Upper lobe of left lung (tissue), 6 donors: ENCODE results near the gene ISOC2. TPM values are rescaled to one million over a fixed set of nuclear protein-coding genes. Genes with fewer than 3 reads are reported as not detected.

Source experiments
- ATAC-seq, 2 donors: fragments of 200-7000 bp; cut with Tn5 transposase; one replicate each; pipeline ENCODE4 v1.9.1; 2022; ENCODE audit warnings: mild to moderate bottlenecking in 2 of 2, moderate library complexity in 2 of 2; ENCODE audit not compliant: low FRiP score in 2 of 2
- DNase-seq, 2 donors: peaks; one replicate each; pipeline ENCODE4 v3.0.0-alpha.2; 2019 to 2020
- H3K27ac ChIP-seq, 4 donors: fragments of 200-600 bp; sonication (generic); one replicate each; pipeline ENCODE4 v1.5.1; 2016 to 2019
- H3K27me3 ChIP-seq, 4 donors: fragments of 200-600 bp; sonication (generic); one replicate each; pipeline ENCODE4 v1.5.1; 2017 to 2019
- H3K36me3 ChIP-seq, 4 donors: fragments of 200-600 bp; sonication (generic); one replicate each; pipeline ENCODE4 v1.5.1; 2016 to 2019
- H3K4me1 ChIP-seq, 4 donors: fragments of 200-600 bp; sonication (generic); one replicate each; pipeline ENCODE4 v1.5.1; 2018 to 2019
- H3K4me3 ChIP-seq, 4 donors: fragments of 200-600 bp; sonication (generic); one replicate each; pipeline ENCODE4 v1.5.1; 2017 to 2019; ENCODE audit warnings: mild to moderate bottlenecking in 2 of 4, moderate library complexity in 1 of 4
- H3K9me3 ChIP-seq, 4 donors: fragments of 200-600 bp; sonication (generic); one replicate each; pipeline ENCODE4 v1.5.1; 2018 to 2019
- EP300 ChIP-seq, 4 donors: sonication (generic); formaldehyde crosslinking; IDR thresholded peaks; one replicate each; pipeline ENCODE4 v1.5.1; 2017; ENCODE audit warnings: antibody characterized with exemption in 4 of 4, control low read depth in 2 of 4
- POLR2A ChIP-seq, 4 donors: fragments of 450-650 bp; IDR thresholded peaks; one replicate each; pipeline ENCODE4 v1.5.1; 2016 to 2017; ENCODE audit warnings: antibody characterized with exemption in 4 of 4, mild to moderate bottlenecking in 2 of 4
- POLR2AphosphoS5 ChIP-seq, 2 donors: sonication (generic); formaldehyde crosslinking; IDR thresholded peaks; one replicate each; pipeline ENCODE4 v1.5.1; 2017; ENCODE audit warnings: antibody characterized with exemption in 2 of 2
- WGBS, 2 donors: methylation state at CpG; one replicate each; pipeline ENCODE4 v1.1.5; 2017 to 2018; 5-methylcytosine and 5-hydroxymethylcytosine counted together
- total RNA-seq, 6 donors: library from RNA; depleted of rRNA in 4 of 6; stranded (reverse); fragments of >200 nt in 4 of 6; gene quantifications; one replicate each; pipeline versions ENCODE4 v1.1.0 to v1.2.1, GENCODE V29; 2016 to 2021
- TF ChIP-seq, protein P1 (sequence below), 6 experiments: fragments of 450-650 bp in 4 of 6; fragments of 200-600 bp in 2 of 6; sonication (generic) in 2 of 6; IDR thresholded peaks; one replicate each; pipeline ENCODE4 v1.5.1; 2016 to 2019; ENCODE audit warnings: antibody characterized with exemption in 6 of 6
- donor health status: DM: no; HTN: no; CAD: no; lungs with moderate emphysema.
- donor health status: DM: no; HTN: yes; CAD: no; lungs with severe emphysema.

Gene ISOC2
- total RNA-seq, 6 donors from 2014 or later, result 4.2 to 44.8 (median 36.7) TPM

DNA sequence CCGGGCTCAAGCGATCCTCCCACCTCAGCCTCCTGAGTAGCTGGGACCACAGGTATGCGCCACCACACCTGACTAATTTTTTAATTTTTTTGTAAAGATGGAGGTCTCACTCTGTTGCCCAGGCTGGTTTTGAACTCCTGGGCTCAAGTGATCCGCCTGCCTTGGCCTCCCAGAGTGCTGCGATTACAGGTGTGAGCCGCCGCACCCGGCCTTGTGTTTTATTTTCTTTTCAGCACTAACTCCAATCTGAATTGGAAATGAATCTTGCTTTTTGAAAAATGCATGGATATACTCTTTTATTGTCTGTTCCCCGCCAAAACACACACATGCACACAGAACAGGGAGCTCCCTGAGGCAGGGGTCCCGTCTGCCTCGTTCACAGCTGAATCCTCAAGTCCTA is 1.3 kb upstream of the ISOC2 start:
- 81 to 90% methylated on average over 11 of the region's 11 CpGs for WGBS, 2 donors
- no peaks in the 10 kb centered on the region for H3K36me3 ChIP-seq
- no peak for DNase-seq
- no peaks in the 10 kb centered on the region for H3K27me3 ChIP-seq
- H3K4me1 ChIP-seq, result peaks cover 26 to 30% (median 28%) of the 10 kb centered on the region in 4 donors
- no peak overlapping the region for H3K27ac ChIP-seq
- TF ChIP-seq POLR2A (IDR thresholded peaks at IDR 0.05) (no peak), EP300 (IDR thresholded peaks at IDR 0.05) (no peak), POLR2AphosphoS5 (IDR thresholded peaks at IDR 0.05) (no peak)
- TF ChIP-seq, protein P1, sequence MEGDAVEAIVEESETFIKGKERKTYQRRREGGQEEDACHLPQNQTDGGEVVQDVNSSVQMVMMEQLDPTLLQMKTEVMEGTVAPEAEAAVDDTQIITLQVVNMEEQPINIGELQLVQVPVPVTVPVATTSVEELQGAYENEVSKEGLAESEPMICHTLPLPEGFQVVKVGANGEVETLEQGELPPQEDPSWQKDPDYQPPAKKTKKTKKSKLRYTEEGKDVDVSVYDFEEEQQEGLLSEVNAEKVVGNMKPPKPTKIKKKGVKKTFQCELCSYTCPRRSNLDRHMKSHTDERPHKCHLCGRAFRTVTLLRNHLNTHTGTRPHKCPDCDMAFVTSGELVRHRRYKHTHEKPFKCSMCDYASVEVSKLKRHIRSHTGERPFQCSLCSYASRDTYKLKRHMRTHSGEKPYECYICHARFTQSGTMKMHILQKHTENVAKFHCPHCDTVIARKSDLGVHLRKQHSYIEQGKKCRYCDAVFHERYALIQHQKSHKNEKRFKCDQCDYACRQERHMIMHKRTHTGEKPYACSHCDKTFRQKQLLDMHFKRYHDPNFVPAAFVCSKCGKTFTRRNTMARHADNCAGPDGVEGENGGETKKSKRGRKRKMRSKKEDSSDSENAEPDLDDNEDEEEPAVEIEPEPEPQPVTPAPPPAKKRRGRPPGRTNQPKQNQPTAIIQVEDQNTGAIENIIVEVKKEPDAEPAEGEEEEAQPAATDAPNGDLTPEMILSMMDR (IDR thresholded peaks at IDR 0.05), result no peak
- ATAC-seq, result no peak
- H3K4me3 ChIP-seq, result no peak overlapping the region
- H3K9me3 ChIP-seq, result no peaks in the 10 kb centered on the region

DNA sequence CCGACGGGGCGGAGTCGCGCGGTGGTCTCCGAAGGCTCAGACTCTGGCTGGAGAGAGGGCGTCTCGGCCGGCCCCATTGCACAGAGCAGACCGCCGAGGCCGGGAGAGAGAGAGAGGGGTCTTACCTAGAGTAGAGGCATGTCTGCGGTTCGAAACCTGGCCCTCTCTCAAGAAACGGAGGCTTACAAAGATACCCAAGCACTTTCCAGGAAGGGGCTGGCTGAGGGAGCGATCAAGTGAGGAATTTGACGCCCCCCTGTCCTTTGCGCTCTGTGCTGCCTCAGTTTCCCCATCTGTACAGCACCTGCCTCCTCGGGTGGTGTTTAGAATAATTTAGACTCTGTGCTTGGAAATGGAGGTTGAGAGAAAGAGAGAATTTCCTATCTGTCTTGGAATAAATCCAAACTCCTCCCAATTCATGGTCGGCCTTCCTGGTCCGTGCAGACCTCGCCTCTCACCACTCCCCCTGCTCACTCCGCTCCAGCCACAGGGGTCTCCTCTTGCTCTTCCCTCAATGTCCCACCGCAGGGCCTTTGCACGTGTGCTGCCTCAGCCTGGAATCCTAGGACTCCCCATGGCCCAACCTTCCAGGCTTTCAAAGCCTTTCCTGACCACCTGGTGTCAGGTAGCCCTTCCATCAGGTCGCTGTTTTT is 658 bp upstream of the ISOC2 start:
- no peak for ATAC-seq
- DNase-seq, result no peak
- WGBS, 2 donors, result 12 to 13% methylated on average over 21 to 25 of the region's 27 CpGs
- Histone ChIP-seq H3K4me3 (peak overlapping the region; percentile 70 to 87 (median 79)), H3K27ac (peak overlapping the region; percentile 58 to 91 (median 88)), H3K36me3 (no peaks in the 10 kb centered on the region), H3K4me1 (peaks cover 22 to 27% (median 24%) of the 10 kb centered on the region in 4 donors), H3K9me3 (no peaks in the 10 kb centered on the region), H3K27me3 (no peaks in the 10 kb centered on the region)
- TF ChIP-seq POLR2AphosphoS5 (IDR thresholded peaks at IDR 0.05) (peak; percentile 2 to 68), EP300 (IDR thresholded peaks at IDR 0.05) (no peak), POLR2A (IDR thresholded peaks at IDR 0.05) (peak in 1 of 4 donors; percentile 71)
- TF ChIP-seq, protein P1 (IDR thresholded peaks at IDR 0.05), result no peak

DNA sequence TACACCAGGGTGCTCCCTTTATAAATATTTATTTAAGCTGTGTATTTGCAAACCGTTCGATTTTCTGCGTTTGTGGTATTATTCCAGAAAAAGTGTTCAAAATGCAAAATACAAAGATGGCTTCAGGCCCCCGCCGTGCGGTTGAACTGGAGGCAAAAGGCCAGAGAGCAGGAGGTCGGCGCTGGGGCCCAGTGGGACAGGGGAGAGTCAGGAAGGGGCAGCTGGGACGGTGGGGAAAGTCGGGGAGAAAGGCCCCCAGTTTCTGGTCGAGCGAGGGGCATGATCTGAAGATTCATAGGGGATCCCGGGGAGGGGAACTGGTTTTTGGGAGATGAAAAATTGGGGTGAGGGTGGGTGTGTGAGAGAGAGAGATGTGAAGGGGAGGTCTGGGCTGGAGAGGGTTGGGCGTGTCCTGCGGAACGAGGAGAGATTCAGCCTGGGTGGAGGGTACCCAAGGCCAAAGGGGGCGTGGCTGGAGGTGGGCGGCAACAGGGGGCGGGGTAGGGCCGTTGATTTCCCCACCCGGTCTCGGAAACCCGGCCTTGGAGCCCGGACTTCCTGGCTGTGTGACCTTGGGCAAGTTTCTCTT is 678 bp downstream of the ISOC2 start:
- peak; percentile 61 to 85 for ATAC-seq
- 15 to 25% methylated on average over 22 to 24 of the region's 24 CpGs for WGBS, 2 donors
- TF ChIP-seq, protein P1 (IDR thresholded peaks at IDR 0.05), result no peak
- TF ChIP-seq POLR2AphosphoS5 (IDR thresholded peaks at IDR 0.05) (peak in 1 of 2 donors; percentile 4), EP300 (IDR thresholded peaks at IDR 0.05) (no peak)

GRCh38 chr19:55459950-55460657 is 1.3 kb downstream of the ISOC2 start:
- peak overlapping the region in 3 of 4 donors; percentile 62 to 91 (median 90) for H3K27ac ChIP-seq

More for the DNA sequence above, 678 bp downstream of the ISOC2 start:
- Histone ChIP-seq H3K4me1 (peaks cover 22 to 27% (median 24%) of the 10 kb centered on the region in 4 donors), H3K9me3 (no peaks in the 10 kb centered on the region), H3K27ac (peak overlapping the region; percentile 82 to 91 (median 88)), H3K27me3 (no peaks in the 10 kb centered on the region), H3K4me3 (peak overlapping the region; percentile 78 to 100 (median 84)), H3K36me3 (peaks cover 0 to 7% (median 0%) of the 10 kb centered on the region in 4 donors)
- peak; percentile 80 to 93 for DNase-seq

More at GRCh38 chr19:55459950-55460657, 1.3 kb downstream of the ISOC2 start:
- TF ChIP-seq POLR2A (IDR thresholded peaks at IDR 0.05) (no peak), POLR2AphosphoS5 (IDR thresholded peaks at IDR 0.05) (no peak), EP300 (IDR thresholded peaks at IDR 0.05) (no peak)
- TF ChIP-seq, protein P1 (IDR thresholded peaks at IDR 0.05), result no peak
- 36% methylated on average over 15 to 16 of the region's 16 CpGs for WGBS, 2 donors
- H3K4me1 ChIP-seq, result peaks cover 22 to 27% (median 24%) of the 10 kb centered on the region in 4 donors
- no peak for ATAC-seq
- peaks cover 0 to 14% (median 5%) of the 10 kb centered on the region in 4 donors for H3K36me3 ChIP-seq
- no peaks in the 10 kb centered on the region for H3K27me3 ChIP-seq
- H3K4me3 ChIP-seq, result peak overlapping the region in 3 of 4 donors; percentile 78 to 87 (median 80)
- no peaks in the 10 kb centered on the region for H3K9me3 ChIP-seq
- no peak for DNase-seq
